NOMO-1 treated with dmso at 0.1 percent for 144 hours (cell line): ENCODE measurements around the gene BABAM2.

Source experiments
- DNase-seq: peaks from one replicate; lab custom pipeline; 2025; ENCODE audit not compliant: unreplicated experiment; lab: John Stamatoyannopoulos, UW

Gene BABAM2

GRCh38 chr2:28296904-28297303 lies 406.4 kb downstream of the BABAM2 start:
- DNase-seq, result no peak

- no peak for DNase-seq
These were observed 407.0 kb downstream of the BABAM2 start for GRCh38 chr2:28297531-28297930.

GRCh38 chr2:28298406-28298805 lies 407.9 kb downstream of the BABAM2 start:
- no peak for DNase-seq

GRCh38 chr2:28300485-28301341 lies 410.2 kb downstream of the BABAM2 start:
- no peak for DNase-seq

- no peak for DNase-seq
These were observed 414.7 kb downstream of the BABAM2 start for GRCh38 chr2:28305202-28305601.

- DNase-seq, result no peak
These were observed 419.6 kb downstream of the BABAM2 start for GRCh38 chr2:28310107-28310506.

GRCh38 chr2:28311660-28312249 lies 421.2 kb downstream of the BABAM2 start:
- DNase-seq, result peak; percentile 23

GRCh38 chr2:28312307-28313219 lies 422.0 kb downstream of the BABAM2 start:
- no peak for DNase-seq

- no peak for DNase-seq
These were observed 422.8 kb downstream of the BABAM2 start for GRCh38 chr2:28313220-28313784.

- DNase-seq, result no peak
These were observed 424.4 kb downstream of the BABAM2 start for GRCh38 chr2:28314968-28315367.

GRCh38 chr2:28316546-28317335 lies 426.2 kb downstream of the BABAM2 start:
- no peak for DNase-seq

GRCh38 chr2:28317390-28317789 lies 426.9 kb downstream of the BABAM2 start:
- no peak for DNase-seq

GRCh38 chr2:28318023-28318422 lies 427.5 kb downstream of the BABAM2 start:
- no peak for DNase-seq

GRCh38 chr2:28318462-28319117 lies 428.1 kb downstream of the BABAM2 start:
- no peak for DNase-seq

- DNase-seq, result no peak
These were observed 428.8 kb downstream of the BABAM2 start for GRCh38 chr2:28319118-28320008.

- no peak for DNase-seq
These were observed 429.5 kb downstream of the BABAM2 start for GRCh38 chr2:28320009-28320365.

- DNase-seq, result no peak
These were observed 429.8 kb downstream of the BABAM2 start for GRCh38 chr2:28320371-28320770.

- no peak for DNase-seq
These were observed 430.9 kb downstream of the BABAM2 start for GRCh38 chr2:28321426-28321825.

- no peak for DNase-seq
These were observed 431.5 kb downstream of the BABAM2 start for GRCh38 chr2:28322051-28322450.
